GM19240 (cell line): ENCODE results near the gene CCDC185.
"Not testable (repeated sequence)": the region's sequence is repeated elsewhere in the genome, so short reads cannot be mapped to it uniquely, and the experiment has no call there.

Source experiments
- DNase-seq: peaks from one replicate; pipeline ENCODE4 v3.0.0; 2011; ENCODE audit warnings: low spot score; ENCODE audit not compliant: insufficient read length

CCDC185 gene

DNA sequence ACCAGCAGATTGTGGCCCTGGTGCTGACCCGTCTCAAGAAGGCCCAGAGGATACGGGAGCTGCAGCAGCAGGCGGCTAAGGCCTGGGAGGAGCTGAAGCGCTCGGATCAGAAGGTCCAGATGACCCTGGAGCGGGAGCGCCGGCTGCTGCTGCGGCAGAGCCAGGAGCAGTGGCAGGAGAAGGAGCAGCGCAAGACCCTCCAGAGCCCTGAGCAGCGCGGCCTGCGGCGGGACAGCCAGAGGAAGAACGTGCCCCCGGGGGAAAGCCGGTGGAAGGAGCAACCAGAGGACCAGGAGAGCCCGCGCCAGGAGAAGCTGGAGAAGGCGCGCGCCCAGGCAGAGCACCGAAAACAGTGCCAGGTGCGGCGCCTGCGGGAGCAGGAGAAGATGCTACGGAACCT lies 1.0 kb downstream of the CCDC185 start:
- no peak for DNase-seq

DNA sequence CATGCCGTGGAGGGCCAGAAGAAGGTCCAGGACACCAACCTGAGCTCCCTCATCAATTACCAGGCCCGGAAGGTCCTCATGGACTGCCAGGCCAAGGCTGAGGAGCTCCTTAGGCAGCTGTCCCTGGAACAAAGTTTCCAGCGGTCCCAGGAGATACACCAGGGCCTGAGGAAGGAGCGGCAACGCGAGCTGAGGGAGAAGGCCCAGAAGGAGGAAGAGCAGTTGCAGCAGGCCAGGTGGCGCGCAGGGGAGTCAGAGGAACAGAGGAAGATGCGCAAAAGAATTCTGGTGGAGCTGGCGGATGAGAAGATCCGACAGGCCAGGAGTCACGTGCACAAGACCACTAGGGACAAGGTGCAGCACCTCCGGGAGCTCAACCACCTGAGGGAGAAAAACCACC lies 1.5 kb downstream of the CCDC185 start:
- DNase-seq: no peak

DNA sequence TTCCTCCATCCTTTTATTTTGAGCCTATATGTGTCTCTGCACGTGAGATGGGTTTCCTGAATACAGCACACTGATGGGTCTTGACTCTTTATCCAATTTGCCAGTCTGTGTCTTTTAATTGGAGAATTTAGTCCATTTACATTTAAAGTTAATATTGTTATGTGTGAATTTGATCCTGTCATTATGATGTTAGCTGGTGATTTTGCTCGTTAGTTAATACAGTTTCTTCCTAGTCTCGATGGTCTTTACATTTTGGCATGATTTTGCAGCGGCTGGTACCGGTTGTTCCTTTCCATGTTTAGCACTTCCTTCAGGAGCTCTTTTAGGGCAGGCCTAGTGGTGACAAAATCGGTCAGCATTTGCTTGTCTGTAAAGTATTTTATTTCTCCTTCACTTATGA lies 6.2 kb downstream of the CCDC185 start:
- not testable (repeated sequence) for DNase-seq

DNA sequence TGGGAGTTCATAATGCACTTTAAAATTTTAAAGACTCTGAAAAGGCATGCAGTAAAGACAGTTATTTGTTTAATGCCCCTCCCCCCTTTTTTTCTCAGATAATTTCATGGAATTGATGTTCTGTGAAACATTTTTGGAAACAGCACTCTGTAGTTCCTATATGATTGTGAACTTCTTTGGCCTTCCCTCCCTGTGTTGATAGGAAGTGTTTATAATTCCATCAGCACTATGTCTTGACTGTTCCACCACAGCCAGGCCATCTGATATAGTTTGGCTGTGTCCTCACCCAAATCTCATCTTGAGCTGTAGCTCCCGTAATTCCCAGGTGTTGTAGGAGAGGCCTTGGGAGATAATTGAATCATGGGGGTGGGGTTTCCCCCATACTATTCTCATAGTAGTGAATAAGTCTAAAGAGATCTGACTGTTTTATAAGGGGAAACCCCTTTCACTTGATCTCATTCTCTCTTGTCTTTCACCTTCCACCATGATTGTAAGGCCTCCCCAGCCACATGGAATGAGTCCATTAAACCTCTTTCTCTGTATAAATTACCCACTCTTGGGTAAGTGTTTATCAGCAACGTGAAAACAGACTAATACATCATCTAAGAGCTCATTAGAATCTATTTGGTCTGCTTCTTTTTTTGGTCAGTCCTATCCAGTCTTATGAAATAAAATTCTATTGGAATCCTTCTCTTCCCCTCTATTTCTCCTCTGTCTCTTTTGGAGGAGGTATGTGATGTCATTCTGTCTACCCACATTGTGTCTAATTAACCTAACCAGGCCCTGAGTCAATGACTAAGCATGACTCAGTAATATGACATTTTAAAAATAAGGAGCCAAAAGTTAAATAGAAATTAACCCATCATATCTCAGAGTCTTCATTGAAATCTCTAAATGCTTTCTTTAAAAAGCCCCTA lies 8.9 kb downstream of the CCDC185 start:
- no peak for DNase-seq

DNA sequence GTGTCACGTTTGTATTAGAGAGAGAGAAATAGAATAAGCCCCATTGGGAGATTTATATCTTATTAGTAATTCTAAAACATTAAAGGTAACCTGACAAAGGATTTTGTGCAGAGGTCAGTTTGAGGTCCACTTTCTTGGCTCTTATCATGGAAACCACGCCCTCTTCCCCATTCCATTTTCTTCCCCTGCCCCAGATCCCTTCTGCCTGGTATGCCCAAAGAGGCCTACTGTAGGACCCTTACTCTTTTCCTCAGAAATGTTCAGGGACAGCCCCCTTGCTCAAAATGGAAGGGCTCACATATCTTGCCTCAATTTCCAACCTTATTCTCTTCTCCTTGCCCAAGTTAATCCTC lies 9.6 kb downstream of the CCDC185 start:
- no peak for DNase-seq

DNA sequence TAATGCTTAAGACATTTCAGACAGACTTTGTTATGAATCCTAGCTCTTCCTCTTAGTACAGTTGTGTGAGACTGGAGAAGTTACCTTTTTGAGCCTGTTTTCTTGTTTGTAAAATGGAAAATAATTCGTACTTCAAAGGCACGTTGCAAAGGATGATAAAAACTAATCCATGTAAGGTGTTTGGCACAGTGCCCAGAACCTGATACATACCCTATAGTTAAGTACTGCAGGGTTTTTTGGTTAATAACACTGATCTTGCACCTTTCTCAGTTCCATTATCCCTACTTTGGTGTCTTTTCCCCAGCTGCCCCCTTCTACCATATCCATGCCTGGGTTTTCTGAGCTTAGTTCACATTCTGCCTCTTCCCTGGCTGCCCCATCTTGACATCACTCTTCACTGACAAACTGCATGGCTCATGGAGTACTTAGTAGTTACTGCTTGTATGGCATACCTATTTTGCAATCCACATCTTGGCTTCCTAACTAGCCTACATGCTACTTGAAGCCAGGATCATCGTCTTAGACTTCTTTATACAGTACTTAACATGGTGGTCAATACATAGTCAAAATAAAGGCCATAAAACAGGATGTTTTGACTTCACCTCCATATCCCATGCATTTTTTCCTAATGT lies 10.1 kb downstream of the CCDC185 start:
- no peak for DNase-seq

DNA sequence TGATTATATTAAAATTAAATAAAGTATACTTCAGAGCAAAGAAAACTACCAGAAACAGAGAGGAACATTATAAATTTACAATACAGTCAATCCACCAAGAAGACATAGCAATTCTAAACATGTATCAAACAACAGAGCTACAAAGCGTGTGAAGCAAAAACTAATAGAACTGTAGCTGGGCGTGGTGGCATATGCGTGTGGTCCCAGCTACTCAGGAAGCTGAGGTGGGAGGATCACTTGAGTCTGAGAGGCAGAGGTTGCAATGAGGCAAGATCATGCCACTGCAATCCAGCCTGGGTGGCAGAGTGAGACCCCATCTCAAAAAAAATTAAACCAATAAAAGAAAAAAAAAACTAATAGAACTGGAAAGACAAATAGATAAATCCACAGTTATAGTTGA lies 12.3 kb downstream of the CCDC185 start:
- no peak for DNase-seq

DNA sequence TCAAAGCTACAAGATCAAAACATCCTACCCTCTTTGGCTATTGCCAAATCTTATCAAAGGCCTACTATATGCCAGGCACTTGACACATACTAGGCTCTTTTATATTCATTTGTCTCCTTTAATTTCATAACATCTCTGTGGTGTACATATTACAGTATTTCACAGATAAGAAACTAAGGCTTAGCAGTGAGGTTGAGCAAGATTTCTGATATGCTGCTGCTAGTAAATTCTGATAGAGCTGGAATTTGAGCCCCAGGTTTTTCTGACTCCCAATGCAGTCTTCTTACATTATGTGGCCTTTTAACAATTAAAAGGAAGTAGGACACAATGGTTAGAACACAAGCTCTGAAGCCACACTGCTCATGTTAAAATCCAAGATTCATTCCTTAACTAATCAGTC lies 16.8 kb downstream of the CCDC185 start:
- no peak for DNase-seq

DNA sequence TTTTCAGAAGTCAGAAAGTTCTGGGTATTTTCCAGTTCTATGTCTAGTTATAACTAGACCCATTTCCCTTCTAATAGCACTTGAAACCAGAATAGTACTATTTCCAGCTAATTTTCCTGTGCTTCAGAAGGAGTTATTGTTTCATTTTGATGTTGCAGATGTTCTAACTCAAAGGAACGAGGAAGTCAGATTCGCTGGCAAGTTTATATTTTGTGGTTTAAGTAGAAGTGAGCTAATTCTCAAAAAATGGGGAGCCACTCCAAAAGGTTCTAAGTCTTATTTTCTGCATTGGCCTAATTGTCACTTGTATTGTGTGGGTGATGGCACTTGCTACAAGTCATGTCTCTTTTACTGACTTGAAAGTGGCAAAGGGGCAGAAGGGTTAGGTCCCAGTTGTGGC lies 18.1 kb downstream of the CCDC185 start:
- DNase-seq: no peak

DNA sequence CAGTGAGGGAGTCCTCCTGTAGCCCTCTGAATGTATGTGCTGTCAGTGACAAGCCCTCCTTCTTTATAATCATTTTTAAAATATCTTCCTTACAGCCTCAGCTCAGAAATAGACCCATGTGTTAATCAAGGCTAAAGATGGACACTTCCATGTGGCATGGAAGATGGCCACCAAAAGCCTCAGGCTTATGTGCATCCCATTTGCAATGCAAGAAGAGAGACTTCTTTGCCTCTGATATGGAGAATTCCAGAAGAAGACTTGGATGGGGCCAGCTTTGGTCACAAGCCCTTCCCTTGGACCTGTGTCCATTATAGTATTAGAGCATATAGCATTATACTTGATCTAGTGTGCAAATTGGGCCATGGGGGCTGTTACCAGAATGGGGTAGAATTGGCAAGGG lies 18.5 kb downstream of the CCDC185 start:
- no peak for DNase-seq

DNA sequence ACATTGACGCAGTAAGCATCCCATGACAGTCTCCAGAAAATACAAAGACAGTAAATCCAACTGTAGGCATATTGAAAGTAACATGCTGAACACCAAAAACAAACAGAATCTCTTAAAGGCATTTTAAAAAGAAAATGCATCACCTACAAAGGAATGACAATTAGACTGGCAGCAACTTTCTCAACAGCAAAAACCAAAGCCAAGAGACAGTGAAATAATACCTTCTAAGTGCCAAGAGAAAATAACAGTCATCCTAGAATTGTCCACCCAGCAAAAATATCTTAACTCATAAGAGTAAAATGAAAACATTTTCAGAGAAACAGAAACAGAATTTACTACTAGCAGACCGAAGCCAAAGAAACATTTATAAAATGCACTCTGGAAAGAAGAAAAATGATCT lies 20.0 kb downstream of the CCDC185 start:
- no peak for DNase-seq

DNA sequence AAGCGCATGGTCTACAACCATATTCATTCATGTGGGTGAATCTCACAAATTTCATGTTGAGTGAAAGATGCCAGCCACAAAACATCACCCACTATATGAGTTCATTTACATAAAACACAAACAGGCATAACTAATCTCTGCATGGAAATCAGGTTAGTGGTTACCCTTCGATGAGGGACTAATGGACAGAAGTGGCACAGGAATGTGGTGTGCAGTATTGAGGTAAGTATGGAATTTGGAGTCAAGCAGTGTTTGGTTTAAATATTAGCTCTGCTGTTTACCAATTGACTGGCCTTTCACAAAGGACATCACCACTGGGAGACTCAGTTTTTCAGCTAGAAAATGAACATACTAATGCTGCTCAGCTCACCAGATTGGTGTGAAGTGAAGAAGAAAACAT lies 24.2 kb downstream of the CCDC185 start:
- DNase-seq: no peak

DNA sequence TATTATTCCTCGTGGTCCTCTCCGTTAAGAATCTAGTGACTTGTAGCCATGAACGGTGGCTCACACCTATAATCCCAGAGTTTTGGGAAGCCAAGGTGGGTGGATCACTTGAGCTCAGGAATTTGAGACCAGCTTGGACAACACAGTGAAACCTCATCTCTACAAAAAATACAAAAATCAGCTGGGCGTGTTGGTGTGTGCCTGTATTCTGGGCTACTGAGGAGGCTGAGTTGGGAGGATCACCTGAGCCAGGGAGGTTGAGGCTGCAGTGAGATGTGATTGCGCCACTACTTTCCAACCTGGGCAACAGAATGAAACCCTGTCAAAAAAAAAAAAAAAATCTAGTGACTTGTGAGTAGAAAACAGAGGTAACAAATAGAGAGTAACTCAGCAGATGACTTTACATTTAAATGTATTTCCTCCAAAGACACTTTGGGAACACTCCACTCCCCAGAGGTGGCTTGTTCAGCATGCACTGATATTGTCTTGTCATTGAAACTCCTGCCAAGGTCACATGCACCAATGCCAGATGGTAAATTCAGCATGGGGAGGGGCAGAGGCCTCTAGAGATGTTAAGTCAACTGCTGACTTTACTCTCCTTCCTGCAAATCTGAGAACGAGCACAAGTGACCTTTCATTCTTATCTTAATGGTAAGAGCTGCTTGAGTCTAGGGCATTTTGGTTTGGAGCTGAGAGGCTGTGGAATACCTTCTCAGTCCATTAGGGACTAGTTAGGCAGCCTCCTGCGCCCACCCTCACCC lies 24.9 kb downstream of the CCDC185 start:
- DNase-seq: no peak

DNA sequence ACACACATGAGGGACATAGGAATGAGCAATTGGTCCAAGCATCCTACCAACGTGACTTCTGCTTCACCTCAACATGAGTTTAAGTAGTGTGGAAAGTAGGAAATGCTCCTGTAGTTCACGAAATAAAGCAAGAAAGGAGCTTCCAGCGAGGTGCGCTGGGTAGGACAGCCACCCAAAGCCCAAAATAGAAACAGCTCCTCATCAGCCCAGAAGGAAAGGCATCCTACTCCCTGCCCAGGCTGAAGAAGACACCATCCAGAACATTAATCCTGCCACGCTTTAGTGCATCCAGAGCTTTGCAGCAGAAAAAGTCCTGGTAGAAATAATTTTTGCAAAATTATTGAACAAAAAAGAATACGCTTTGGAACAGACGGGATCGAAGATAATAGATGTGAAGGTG lies 25.9 kb downstream of the CCDC185 start:
- no peak for DNase-seq

DNA sequence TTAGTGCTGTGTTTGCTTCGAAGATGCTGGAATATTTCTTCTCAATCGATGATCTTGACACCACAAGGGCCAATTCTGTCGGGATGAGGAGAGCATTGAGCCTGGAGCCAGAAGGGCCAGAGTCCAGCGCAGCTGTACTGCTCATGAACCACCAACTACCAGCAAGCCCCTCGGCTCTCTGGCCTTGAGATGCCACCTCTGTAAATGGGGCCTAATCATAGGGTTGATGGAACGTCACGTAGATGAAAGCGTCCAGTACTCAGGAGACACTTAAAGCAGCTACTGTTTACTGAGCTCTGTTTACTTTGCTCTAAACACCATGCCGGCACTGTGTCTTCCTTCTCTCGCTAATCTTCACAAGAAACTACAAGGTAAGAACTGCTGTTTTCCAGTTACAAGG lies 26.3 kb downstream of the CCDC185 start:
- no peak for DNase-seq

DNA sequence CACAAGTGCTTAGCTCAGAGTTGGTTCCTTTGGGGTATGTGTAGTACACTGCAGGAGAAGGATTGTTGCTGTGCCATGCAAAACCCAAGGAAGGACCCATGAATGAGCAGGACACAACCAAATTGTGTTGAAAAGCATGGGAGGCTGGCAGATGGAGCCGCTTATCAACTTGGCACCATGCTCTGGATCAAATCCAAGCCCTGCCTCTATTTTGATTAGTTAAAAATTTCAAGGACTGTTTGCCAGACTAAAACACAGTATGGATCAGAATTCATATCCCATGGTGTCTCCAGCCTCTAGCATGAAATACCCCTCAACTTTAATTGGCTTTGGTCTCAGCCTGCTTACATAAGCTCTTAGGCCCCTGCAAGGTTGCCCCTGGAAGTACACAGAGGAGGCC lies 27.8 kb downstream of the CCDC185 start:
- no peak for DNase-seq

DNA sequence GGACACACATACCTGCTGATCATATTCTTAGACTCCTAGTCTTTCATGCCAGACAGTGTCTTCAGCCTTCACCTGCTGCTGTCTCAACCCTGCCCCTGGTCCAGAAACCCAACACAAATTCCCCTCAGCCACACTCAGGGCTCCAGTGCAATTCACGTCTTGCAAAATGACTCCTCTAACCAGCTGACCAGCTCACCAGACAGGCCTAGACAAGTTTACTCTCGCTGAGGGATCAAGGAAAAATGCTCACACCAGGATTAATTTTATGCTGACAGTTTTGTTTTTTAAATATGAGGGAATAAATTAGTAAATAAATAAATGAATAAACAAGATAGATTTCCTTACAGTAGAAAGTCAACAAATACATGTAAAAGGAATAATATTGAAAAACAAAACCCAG lies 28.5 kb downstream of the CCDC185 start:
- no peak for DNase-seq

DNA sequence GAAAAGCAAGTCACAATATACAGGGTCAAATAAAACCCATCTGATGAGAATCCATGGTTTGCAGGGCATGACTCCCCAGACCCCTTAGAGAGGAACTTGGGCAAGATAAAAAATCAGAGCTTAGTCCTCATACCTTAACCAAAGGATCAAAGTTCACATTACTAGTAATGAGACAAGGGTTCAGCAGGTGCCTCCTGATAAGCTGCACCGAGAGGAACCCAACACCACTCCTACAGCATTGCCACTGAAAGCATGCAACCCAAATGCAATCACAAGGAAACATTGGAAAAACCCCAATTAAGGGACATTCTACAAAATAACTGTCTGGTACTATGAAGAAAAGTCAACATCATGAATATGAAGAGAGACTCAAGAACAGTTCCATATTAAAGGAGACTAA lies 29.7 kb downstream of the CCDC185 start:
- DNase-seq: no peak

DNA sequence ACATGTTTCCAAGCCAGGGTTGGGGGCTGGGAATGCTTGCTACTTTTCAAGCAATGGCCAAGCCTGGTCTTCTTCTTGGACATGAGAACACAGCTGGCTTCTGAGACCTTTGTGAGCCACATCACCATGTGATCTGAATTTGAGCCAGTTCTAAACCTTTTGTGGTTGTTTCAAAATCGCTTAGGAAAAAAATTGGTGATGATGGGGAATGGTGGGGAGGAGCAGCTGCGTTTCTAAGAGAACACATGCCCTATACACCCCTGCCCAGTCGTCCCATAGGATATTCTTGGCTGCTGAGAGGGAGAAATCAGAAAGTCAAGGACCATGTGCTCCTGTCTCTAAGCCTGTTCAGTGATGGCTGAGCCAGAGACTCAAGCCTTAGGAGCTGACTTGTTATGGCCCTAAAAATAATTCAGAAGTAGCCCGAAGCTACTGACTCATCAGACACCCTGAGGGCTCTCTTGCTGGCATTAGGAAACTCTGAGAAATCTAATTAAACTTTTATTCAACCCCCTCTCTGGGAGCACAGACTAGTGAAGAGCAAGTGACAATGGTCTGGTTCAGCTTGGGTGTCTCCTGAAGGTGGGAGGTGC lies 30.5 kb downstream of the CCDC185 start:
- no peak for DNase-seq

DNA sequence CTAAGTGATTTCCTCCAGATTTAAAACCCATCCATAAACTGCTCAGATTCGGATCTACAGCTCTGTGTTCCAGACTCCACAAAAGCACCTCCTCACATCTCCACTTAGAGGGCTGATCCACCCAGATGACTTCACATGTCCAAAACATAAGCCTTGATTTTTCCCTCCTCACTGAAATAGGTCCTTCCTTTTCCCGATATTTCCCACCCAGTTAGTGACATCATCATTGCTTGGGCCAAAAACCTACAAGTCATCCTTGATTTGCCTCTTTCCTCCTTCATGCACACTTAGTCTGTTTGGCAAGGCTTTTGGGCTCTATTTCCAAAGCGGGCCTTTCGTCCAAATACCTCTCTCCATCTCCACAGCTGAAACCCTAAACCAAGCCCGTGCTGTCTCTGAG lies 32.3 kb downstream of the CCDC185 start:
- DNase-seq: no peak

DNA sequence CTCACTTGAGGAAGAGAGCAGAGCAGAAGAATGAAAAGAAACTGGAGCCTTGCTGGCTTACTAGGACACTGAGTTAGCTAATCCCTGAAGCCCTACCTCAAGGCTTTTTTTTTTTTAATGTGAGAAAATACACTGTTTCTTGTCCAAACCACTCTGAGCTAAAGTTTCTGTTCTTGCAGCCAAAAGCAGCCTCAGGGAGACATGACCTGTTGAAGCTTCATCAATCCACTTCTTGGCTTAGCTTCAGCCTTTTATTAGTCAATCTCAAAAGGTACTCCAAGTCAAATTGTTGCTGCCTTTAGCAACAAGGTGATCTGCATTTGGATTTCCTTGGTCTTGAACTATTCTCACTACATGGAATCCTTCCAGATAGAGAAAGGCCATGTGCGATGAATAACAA lies 33.7 kb downstream of the CCDC185 start:
- DNase-seq: no peak

DNA sequence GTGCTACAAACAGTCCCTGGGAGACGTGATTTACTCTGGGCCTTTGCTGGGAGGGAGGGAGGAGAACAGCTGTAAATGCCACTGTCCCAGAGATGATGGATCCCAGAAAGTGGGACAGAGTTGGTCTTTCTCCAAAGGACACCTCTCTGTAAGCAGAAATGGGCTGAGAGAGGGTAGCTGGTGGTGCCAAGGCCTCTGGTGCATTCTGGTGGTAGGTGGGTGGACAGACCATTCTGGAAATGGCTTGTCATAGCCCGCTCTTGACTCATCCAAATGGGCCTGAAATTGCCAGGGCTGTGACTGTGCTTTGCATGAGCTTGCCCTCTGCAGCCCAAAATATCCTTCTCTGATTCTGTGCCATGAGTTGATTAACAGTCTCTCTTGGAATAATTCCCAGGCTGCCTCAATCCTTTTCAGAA lies 36.1 kb downstream of the CCDC185 start:
- no peak for DNase-seq
